K562 (cell line): ENCODE results near the gene GNAI3. TPM values are rescaled to one million over a fixed set of nuclear protein-coding genes. Genes with fewer than 3 reads are reported as not detected.

Experiments
- ATAC-seq: fragments of 200-7000 bp; cut with Tn5 transposase; 3 replicates; pipeline ENCODE4 v1.9.1; 2020; ENCODE audit warnings: moderate library complexity
- BruUV-seq: library from RNA; stranded (reverse); fragments of 400-500 nt; replicated peaks from 2 replicates; lab custom pipeline; 2021; lab: Mats Ljungman, UMichigan
- CTCF ChIA-PET: fragments of 300-600 bp; formaldehyde crosslinking; extraction: SDS; loops from one replicate; lab custom pipeline; 2021; ENCODE audit warnings: low intra/inter-chr PET ratio; lab: Yijun Ruan, JAX
- POLR2A ChIA-PET: fragments of 300-600, 350-650 bp; sonication (Branson Sonifier 250); formaldehyde crosslinking; extraction: SDS; loops from one replicate; lab custom pipeline; 2021; ENCODE audit warnings: antibody characterized with exemption, inconsistent platforms; lab: Yijun Ruan, JAX
- DNase-seq, 4 experiments: peaks; one replicate each; pipeline versions ENCODE4 v3.0.0 to v3.0.0-alpha.2; 2011 to 2018; ENCODE audit warnings: low spot score in 3 of 4, mixed read lengths in 3 of 4; ENCODE audit errors: extremely low read depth in 1 of 4
- FAIRE-seq: peaks from 2 replicates; lab custom pipeline; 2011; peaks lifted over from hg19 to GRCh38; lab: Jason Lieb, UNC
- H2AFZ ChIP-seq: 2 replicates; pipeline ENCODE4 v1.6.0; 2011; ENCODE audit warnings: low read depth, low read length, control low read depth, inconsistent platforms
- H3K27ac ChIP-seq: fragments of 200-600 bp; 3 replicates; pipeline ENCODE4 v1.8.0; 2011; ENCODE audit warnings: low read depth, mild to moderate bottlenecking, control low read depth, inconsistent platforms, low read length, moderate library complexity, mixed read lengths; ENCODE audit errors: extremely low read depth
- H3K27me3 ChIP-seq, 2 experiments: fragments of 300-600 bp in 1 of 2; 2 replicates in 1 of 2; 3 replicates in 1 of 2; pipeline versions ENCODE4 v1.6.0 to v1.8.0; 2011; ENCODE audit warnings: inconsistent platforms in 2 of 2, low read length in 2 of 2, mild to moderate bottlenecking in 1 of 2, mixed read lengths in 1 of 2, moderate library complexity in 1 of 2; ENCODE audit not compliant: control insufficient read depth in 2 of 2, insufficient read depth in 2 of 2
- H3K36me3 ChIP-seq: fragments of 300-600 bp; 3 replicates; pipeline ENCODE4 v1.8.0; 2011; ENCODE audit warnings: mild to moderate bottlenecking, low read length, inconsistent platforms; ENCODE audit not compliant: control insufficient read depth, insufficient read depth
- H3K4me1 ChIP-seq, 2 experiments: fragments of 200-600 bp in 1 of 2; replicated peaks in 1 of 2; 2 replicates in 1 of 2; 3 replicates in 1 of 2; pipeline versions ENCODE4 v1.5.1 to v1.8.0; 2011; ENCODE audit warnings: inconsistent platforms in 2 of 2, low read length in 2 of 2, mild to moderate bottlenecking in 1 of 2, mixed read lengths in 1 of 2, moderate library complexity in 1 of 2; ENCODE audit not compliant: control insufficient read depth in 2 of 2, insufficient read depth in 2 of 2
- H3K4me2 ChIP-seq: 2 replicates; pipeline ENCODE4 v1.6.1; 2011; ENCODE audit warnings: low read length, control low read depth, inconsistent platforms, mixed read lengths; ENCODE audit not compliant: insufficient read depth
- H3K4me3 ChIP-seq: fragments of 200-600 bp; sonication (generic), shearing (Covaris generic); 2 replicates; pipeline ENCODE4 v1.5.1; 2016; ENCODE audit warnings: control low read depth, inconsistent platforms
- H3K79me2 ChIP-seq: fragments of 200-600 bp; 3 replicates; pipeline ENCODE4 v1.8.0; 2011; ENCODE audit warnings: low read length, inconsistent platforms; ENCODE audit not compliant: control insufficient read depth, insufficient read depth
- H3K9ac ChIP-seq, 2 experiments: 2 replicates each; pipeline versions ENCODE4 v1.6.0 to v1.6.1; 2011; ENCODE audit warnings: low read depth in 2 of 2, low read length in 2 of 2, control low read depth in 1 of 2, inconsistent platforms in 1 of 2, mild to moderate bottlenecking in 1 of 2, mixed read lengths in 1 of 2; ENCODE audit not compliant: insufficient read depth in 1 of 2
- H3K9me1 ChIP-seq: one replicate; pipeline ENCODE4 v1.6.0; 2011; ENCODE audit warnings: inconsistent platforms, mild to moderate bottlenecking, low read length, moderate library complexity; ENCODE audit not compliant: control insufficient read depth, insufficient read depth
- H3K9me3 ChIP-seq: replicated peaks from 2 replicates; pipeline ENCODE4 v1.5.1; 2011; ENCODE audit warnings: low read depth, low read length, inconsistent platforms; ENCODE audit not compliant: control insufficient read depth, insufficient read depth
- H4K20me1 ChIP-seq: replicated peaks from 2 replicates; pipeline ENCODE4 v1.6.1; 2011; ENCODE audit warnings: low read length, inconsistent platforms, mixed read lengths; ENCODE audit not compliant: control insufficient read depth, insufficient read depth
- CHD4 ChIP-seq: fragments of 200-600 bp; sonication (generic); IDR thresholded peaks from 3 replicates; pipeline ENCODE4 v1.6.1; 2012; ENCODE audit warnings: low read depth, mild to moderate bottlenecking, mixed read lengths, low read length, inconsistent platforms; ENCODE audit not compliant: insufficient read depth, insufficient replicate concordance, poor library complexity, severe bottlenecking
- RBM34 ChIP-seq: fragments of 200-400 bp; formaldehyde crosslinking; IDR thresholded peaks from 2 replicates; pipeline ENCODE4 v1.6.1; 2018; ENCODE audit warnings: low read length, borderline replicate concordance; ENCODE audit not compliant: insufficient read depth
- WGBS: fragments of 100-300 bp; shearing (Covaris generic); methylation state at CpG from one replicate; pipeline ENCODE4 v1.1.6; 2016; ENCODE audit warnings: low coverage, mixed read lengths; ENCODE audit not compliant: insufficient coverage; ENCODE audit errors: missing lambda C conversion rate; 5-methylcytosine and 5-hydroxymethylcytosine counted together
- in situ Hi-C: fragments of 300-500 bp; cut with MboI; formaldehyde crosslinking; loops from 4 replicates; pipeline ENCODE4 v1.15.0; 2018; ENCODE audit warnings: inconsistent platforms, mixed read lengths
- intact Hi-C: fragments of 100-400 bp; cut with micrococcal nuclease; formaldehyde crosslinking; loops from 2 replicates; pipeline ENCODE4 v1.14.2; 2022
- polyA plus RNA-seq, 8 experiments: library from polyadenylated mRNA; depleted of rRNA in 4 of 8; stranded (reverse) in 5 of 8; unstranded in 3 of 8; fragments of >200 nt; fragmentation: Nextera tagmentation in 2 of 8; fragmentation: Illumina TruSeq in 1 of 8; extraction: Ambion mirVana in 2 of 8; extraction: Trizol in 1 of 8; gene quantifications; 2 replicates each; pipeline versions ENCODE4 v1.2.1 to v1.2.3, GENCODE V29; 2011 to 2014; ENCODE audit warnings: inconsistent platforms in 1 of 8, missing spikeins in 1 of 8
- total RNA-seq, 7 experiments: library from RNA; depleted of rRNA in 6 of 7; stranded (reverse); fragments of >200 nt in 6 of 7; fragmentation: Illumina TruSeq in 2 of 7; extraction: Trizol in 2 of 7; gene quantifications; 2 replicates each; pipeline versions ENCODE4 v1.2.1 to v1.2.3, GENCODE V29; 2011 to 2021; ENCODE audit warnings: low replicate concordance in 1 of 7
- TF ChIP-seq, protein P1 (sequence below), 2 experiments: fragments of 450-650 bp; IDR thresholded peaks; 2 replicates each; pipeline ENCODE4 v1.6.1; 2016; ENCODE audit warnings: mild to moderate bottlenecking in 2 of 2, borderline replicate concordance in 1 of 2, low read depth in 1 of 2, moderate library complexity in 1 of 2
- TF ChIP-seq, protein P2 (sequence below): IDR thresholded peaks from 2 replicates; pipeline ENCODE4 v1.6.1; 2011; ENCODE audit warnings: borderline replicate concordance, low read depth, mild to moderate bottlenecking, moderate library complexity, low read length; ENCODE audit not compliant: insufficient read depth, poor library complexity, severe bottlenecking

GNAI3 gene
- total and polyA plus RNA-seq, 9 of the 15 experiments (the other 6 are each of a cell fraction or from before 2014, with no cell fraction given) = 6.3 to 13.2 (median 8.9) TPM

DNA sequence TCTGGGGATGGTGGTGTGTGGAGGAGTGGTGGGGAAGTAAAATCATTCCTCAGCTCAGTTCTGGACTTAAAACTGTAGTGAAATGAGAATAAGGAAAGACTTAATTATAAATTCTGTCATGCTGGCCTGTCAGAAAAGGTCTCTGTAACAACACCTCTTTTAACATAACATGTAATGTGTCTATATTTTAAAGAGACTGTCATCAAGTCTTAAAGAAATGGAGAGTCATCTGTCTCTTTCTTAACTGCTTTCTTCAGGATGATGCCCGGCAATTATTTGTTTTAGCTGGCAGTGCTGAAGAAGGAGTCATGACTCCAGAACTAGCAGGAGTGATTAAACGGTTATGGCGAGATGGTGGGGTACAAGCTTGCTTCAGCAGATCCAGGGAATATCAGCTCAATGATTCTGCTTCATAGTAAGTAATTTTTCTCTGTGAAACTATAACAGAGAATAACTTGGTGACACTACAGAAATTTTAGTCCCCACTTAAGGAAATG, 30.6 kb downstream of the GNAI3 start:
- H3K79me2 ChIP-seq = no peaks in the 10 kb centered on the region
- TF ChIP-seq CHD4 = no peak
- TF ChIP-seq, protein P1, sequence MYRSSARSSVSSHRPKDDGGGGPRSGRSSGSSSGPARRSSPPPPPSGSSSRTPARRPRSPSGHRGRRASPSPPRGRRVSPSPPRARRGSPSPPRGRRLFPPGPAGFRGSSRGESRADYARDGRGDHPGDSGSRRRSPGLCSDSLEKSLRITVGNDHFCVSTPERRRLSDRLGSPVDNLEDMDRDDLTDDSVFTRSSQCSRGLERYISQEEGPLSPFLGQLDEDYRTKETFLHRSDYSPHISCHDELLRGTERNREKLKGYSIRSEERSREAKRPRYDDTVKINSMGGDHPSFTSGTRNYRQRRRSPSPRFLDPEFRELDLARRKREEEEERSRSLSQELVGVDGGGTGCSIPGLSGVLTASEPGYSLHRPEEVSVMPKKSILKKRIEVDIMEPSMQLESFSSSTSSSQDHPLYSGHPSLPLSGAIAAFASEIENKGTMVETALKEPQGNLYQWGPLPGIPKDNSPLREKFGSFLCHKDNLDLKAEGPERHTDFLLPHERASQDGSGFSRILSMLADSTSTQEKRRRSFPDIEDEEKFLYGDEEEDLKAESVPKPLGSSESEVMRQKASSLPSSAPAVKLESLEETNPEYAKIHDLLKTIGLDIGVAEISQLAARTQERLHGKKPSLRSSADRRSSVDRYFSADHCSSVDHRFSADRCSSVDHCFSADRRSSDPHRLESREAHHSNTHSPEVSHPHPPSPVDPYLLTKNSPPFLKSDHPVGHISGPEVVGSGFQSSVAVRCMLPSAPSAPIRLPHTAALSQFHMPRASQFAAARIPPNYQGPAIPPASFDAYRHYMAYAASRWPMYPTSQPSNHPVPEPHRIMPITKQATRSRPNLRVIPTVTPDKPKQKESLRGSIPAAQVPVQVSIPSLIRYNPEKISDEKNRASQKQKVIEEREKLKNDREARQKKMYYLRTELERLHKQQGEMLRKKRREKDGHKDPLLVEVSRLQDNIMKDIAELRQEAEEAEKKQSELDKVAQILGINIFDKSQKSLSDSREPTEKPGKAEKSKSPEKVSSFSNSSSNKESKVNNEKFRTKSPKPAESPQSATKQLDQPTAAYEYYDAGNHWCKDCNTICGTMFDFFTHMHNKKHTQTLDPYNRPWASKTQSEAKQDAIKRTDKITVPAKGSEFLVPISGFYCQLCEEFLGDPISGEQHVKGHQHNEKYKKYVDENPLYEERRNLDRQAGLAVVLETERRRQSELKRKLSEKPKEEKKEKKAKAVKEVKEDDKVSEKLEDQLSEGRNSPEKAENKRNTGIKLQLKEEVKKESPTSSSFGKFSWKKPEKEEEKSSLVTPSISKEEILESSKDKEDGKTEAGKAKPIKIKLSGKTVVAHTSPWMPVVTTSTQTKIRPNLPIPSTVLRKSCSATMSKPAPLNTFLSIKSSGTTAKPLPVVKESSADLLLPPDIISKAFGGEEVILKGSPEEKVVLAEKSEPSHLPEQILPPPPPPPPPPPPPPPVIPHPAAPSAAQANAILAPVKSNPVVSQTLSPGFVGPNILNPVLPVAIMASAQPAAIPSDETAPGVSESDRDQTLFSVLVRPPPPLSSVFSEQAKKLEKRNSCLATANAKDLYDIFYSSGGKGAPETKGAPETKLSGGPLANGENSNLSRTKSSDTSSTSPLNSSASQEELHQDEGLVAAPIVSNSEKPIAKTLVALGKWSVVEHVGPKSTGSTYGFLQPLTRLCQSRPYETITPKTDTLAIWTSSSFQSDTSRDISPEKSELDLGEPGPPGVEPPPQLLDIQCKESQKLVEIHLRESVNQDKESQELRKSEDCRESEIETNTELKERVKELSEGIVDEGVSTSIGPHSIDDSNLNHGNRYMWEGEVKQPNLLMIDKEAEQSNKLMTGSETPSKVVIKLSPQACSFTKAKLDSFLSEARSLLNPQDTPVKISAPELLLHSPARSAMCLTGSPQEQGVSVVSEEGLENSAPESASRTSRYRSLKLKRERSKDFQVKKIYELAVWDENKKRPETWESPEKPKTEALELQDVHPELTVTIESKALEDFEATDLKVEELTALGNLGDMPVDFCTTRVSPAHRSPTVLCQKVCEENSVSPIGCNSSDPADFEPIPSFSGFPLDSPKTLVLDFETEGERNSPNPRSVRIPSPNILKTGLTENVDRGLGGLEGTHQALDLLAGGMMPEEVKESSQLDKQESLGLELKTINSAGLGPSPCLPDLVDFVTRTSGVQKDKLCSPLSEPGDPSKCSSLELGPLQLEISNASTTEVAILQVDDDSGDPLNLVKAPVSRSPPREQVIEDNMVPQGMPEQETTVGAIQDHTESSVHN (IDR thresholded peaks at IDR 0.05; ENCODE audit: borderline replicate concordance in 1 of 2, low read depth in 1 of 2) = no peak
- TF ChIP-seq RBM34 = no peak
- TF ChIP-seq, protein P2, sequence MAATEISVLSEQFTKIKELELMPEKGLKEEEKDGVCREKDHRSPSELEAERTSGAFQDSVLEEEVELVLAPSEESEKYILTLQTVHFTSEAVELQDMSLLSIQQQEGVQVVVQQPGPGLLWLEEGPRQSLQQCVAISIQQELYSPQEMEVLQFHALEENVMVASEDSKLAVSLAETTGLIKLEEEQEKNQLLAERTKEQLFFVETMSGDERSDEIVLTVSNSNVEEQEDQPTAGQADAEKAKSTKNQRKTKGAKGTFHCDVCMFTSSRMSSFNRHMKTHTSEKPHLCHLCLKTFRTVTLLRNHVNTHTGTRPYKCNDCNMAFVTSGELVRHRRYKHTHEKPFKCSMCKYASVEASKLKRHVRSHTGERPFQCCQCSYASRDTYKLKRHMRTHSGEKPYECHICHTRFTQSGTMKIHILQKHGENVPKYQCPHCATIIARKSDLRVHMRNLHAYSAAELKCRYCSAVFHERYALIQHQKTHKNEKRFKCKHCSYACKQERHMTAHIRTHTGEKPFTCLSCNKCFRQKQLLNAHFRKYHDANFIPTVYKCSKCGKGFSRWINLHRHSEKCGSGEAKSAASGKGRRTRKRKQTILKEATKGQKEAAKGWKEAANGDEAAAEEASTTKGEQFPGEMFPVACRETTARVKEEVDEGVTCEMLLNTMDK = no peak
- TF ChIP-seq, all 486 proteins: peak for 0
- WGBS = 91% methylated on average over 3 of the region's 3 CpGs
- Histone ChIP-seq H3K9ac (no peak overlapping the region), H3K4me3 (no peak overlapping the region), H2AFZ (no peak overlapping the region), H3K9me3 (no peaks in the 10 kb centered on the region), H3K4me1 (no peaks in the 10 kb centered on the region), H3K36me3 (peaks cover 57% of the 10 kb centered on the region), H3K27ac (no peak overlapping the region), H4K20me1 (no peaks in the 10 kb centered on the region), H3K4me2 (no peak overlapping the region), H3K27me3 (no peaks in the 10 kb centered on the region), H3K9me1 (no peaks in the 10 kb centered on the region)
- BruUV-seq = no TSS peak
- FAIRE-seq (peak; percentile 6), DNase-seq (no peak), ATAC-seq (no peak)
- in situ Hi-C loops (no loop called here), intact Hi-C loops (no loop called here)
- POLR2A ChIA-PET = interaction anchor here (1.0 kb wide), 1 partner anchor 14 kb away, joined by 5 read pairs; no protein-coding TSS in a partner anchor
- CTCF ChIA-PET = no interaction called here
